Tibial artery (tissue), 4 donors: ENCODE measurements around the gene FSTL3.
A peak's percentile ranks its signal among the peaks of the same experiment; 100 is the strongest.

Experiments
- DNase-seq, 2 donors: peaks; one replicate each; pipeline ENCODE4 v3.0.0-alpha.2; 2019
- H3K27ac ChIP-seq, 2 donors: fragments of 200-600 bp; sonication (generic) in 1 of 2; 1 replicate in 1 of 2; 2 replicates in 1 of 2; pipeline ENCODE4 v1.5.1; 2018 to 2019; ENCODE audit warnings: mild to moderate bottlenecking in 1 of 2
- H3K27me3 ChIP-seq, 2 donors: fragments of 200-600 bp; sonication (generic) in 1 of 2; one replicate each; pipeline versions ENCODE4 v1.5.1 to v1.6.0; 2016 to 2019
- H3K36me3 ChIP-seq, 3 donors: fragments of 200-600 bp; sonication (generic) in 2 of 3; one replicate each; pipeline ENCODE4 v1.5.1; 2016 to 2019; ENCODE audit warnings: mild to moderate bottlenecking in 2 of 3
- H3K4me1 ChIP-seq, 4 donors: fragments of 200-600 bp; sonication (generic) in 2 of 4; 1 replicate in 3 of 4; 2 replicates in 1 of 4; pipeline ENCODE4 v1.5.1; 2016 to 2019
- H3K4me3 ChIP-seq, 2 donors: fragments of 200-600 bp; sonication (generic) in 1 of 2; 1 replicate in 1 of 2; 2 replicates in 1 of 2; pipeline ENCODE4 v1.5.1; 2018 to 2019; ENCODE audit warnings: mild to moderate bottlenecking in 2 of 2
- H3K9me3 ChIP-seq, 3 donors: fragments of 200-600 bp; sonication (generic) in 1 of 3; one replicate each; pipeline ENCODE4 v1.5.1; 2016 to 2019
- CTCF ChIP-seq, 2 experiments: fragments of 200-600 bp in 1 of 2; fragments of 450-650 bp in 1 of 2; IDR thresholded peaks; one replicate each; pipeline ENCODE4 v1.5.1; 2017 to 2019; ENCODE audit warnings: antibody characterized with exemption in 2 of 2, mild to moderate bottlenecking in 1 of 2, moderate library complexity in 1 of 2
- intact Hi-C: fragments of 100-400 bp; cut with DNase I; formaldehyde crosslinking; loops from one replicate; pipeline ENCODE4 v1.15.0; 2023; ENCODE audit warnings: low total_unique reads

Gene FSTL3

GRCh38 chr19:677601-678436 is 1.6 kb downstream of the FSTL3 start:
- Histone ChIP-seq H3K27ac (peak overlapping the region; percentile 83 to 97), H3K4me1 (peaks cover 12 to 51% (median 31%) of the 10 kb centered on the region in 4 donors), H3K36me3 (peaks cover 0 to 5% (median 0%) of the 10 kb centered on the region in 3 donors), H3K27me3 (no peaks in the 10 kb centered on the region), H3K9me3 (no peaks in the 10 kb centered on the region), H3K4me3 (peak overlapping the region; percentile 61 to 83)
- no peak for TF ChIP-seq CTCF (IDR thresholded peaks at IDR 0.05)
- intact Hi-C loops, result no loop called here
- peak in 1 of 2 donors; percentile 20 for DNase-seq

GRCh38 chr19:678791-679388 is 2.7 kb downstream of the FSTL3 start:
- intact Hi-C loops, result no loop called here
- Histone ChIP-seq H3K4me1 (peaks cover 12 to 51% (median 31%) of the 10 kb centered on the region in 4 donors), H3K9me3 (no peaks in the 10 kb centered on the region), H3K36me3 (peaks cover 0 to 5% (median 0%) of the 10 kb centered on the region in 3 donors), H3K27me3 (no peaks in the 10 kb centered on the region), H3K27ac (peak overlapping the region; percentile 93 to 97), H3K4me3 (peak overlapping the region; percentile 71 to 83)
- TF ChIP-seq CTCF (IDR thresholded peaks at IDR 0.05), result no peak
- DNase-seq, result peak in 1 of 2 donors; percentile 19

- Histone ChIP-seq H3K27me3 (no peaks in the 10 kb centered on the region), H3K4me3 (peak overlapping the region; percentile 71 to 83), H3K4me1 (peaks cover 12 to 51% (median 31%) of the 10 kb centered on the region in 4 donors), H3K27ac (peak overlapping the region; percentile 93 to 97), H3K9me3 (no peaks in the 10 kb centered on the region), H3K36me3 (peaks cover 0 to 5% (median 0%) of the 10 kb centered on the region in 3 donors)
- peak; percentile 58 to 92 for DNase-seq
- no peak for TF ChIP-seq CTCF (IDR thresholded peaks at IDR 0.05)
- intact Hi-C loops, result no loop called here
These were observed 3.5 kb downstream of the FSTL3 start for GRCh38 chr19:679418-680286.

- peaks cover 12 to 48% (median 31%) of the 10 kb centered on the region in 4 donors for H3K4me1 ChIP-seq
- peaks cover 0 to 5% (median 0%) of the 10 kb centered on the region in 3 donors for H3K36me3 ChIP-seq
- H3K4me3 ChIP-seq, result peak overlapping the region; percentile 71 to 83
- peak overlapping the region; percentile 93 to 97 for H3K27ac ChIP-seq
- no peaks in the 10 kb centered on the region for H3K9me3 ChIP-seq
- peak; percentile 35 to 52 for TF ChIP-seq CTCF (IDR thresholded peaks at IDR 0.05)
- intact Hi-C loops, result no loop called here
- no peaks in the 10 kb centered on the region for H3K27me3 ChIP-seq
- DNase-seq, result peak; percentile 99 to 100
These were observed 4.3 kb downstream of the FSTL3 start for GRCh38 chr19:680287-681028.
